Immature natural killer cell (primary cell): Measurements from ENCODE around the gene ULK4. TPM values are rescaled to one million over a fixed set of nuclear protein-coding genes. Genes with fewer than 3 reads are reported as not detected.

ENCODE experiments used
- polyA plus RNA-seq, 3 donors: library from polyadenylated mRNA; unstranded; fragments of 300-500 nt; fragmentation: Illumina TruSeq; gene quantifications; one replicate each; pipeline ENCODE4 v1.2.3, GENCODE V29; 2021

Gene ULK4
- polyA plus RNA-seq, 3 donors from 2014 or later: 9.9 to 10.6 (median 9.9) TPM

Other genes with a start within 250 kb of the ULK4 start
- gene TRAK1, start 129.3 kb upstream of the ULK4 start, polyA plus RNA-seq: 1 to 10 TPM; 2.1 to 7.8 (median 4.4) TPM